Tibial nerve (tissue), 3 donors: ENCODE data around the gene MRPL43.

Experiments
- CTCF ChIP-seq, 5 experiments: fragments of 200-600 bp in 3 of 5; fragments of 450-650 bp in 2 of 5; sonication (generic) in 3 of 5; IDR thresholded peaks; one replicate each; pipeline ENCODE4 v1.5.1; 2016 to 2019; ENCODE audit warnings: antibody characterized with exemption in 5 of 5, mild to moderate bottlenecking in 3 of 5, moderate library complexity in 2 of 5
- POLR2A ChIP-seq, 2 donors: fragments of 450-650 bp; IDR thresholded peaks; one replicate each; pipeline ENCODE4 v1.6.1; 2017; ENCODE audit warnings: antibody characterized with exemption in 2 of 2, mild to moderate bottlenecking in 2 of 2, moderate library complexity in 2 of 2

- no peak for TF ChIP-seq CTCF (IDR thresholded peaks at IDR 0.05)
- no peak for TF ChIP-seq POLR2A (IDR thresholded peaks at IDR 0.05)
Measured at GRCh38 chr10:100995181-100995580, 7.9 kb upstream of the MRPL43 start.
